Measurements from ENCODE around the gene ANKRD55.

DNA sequence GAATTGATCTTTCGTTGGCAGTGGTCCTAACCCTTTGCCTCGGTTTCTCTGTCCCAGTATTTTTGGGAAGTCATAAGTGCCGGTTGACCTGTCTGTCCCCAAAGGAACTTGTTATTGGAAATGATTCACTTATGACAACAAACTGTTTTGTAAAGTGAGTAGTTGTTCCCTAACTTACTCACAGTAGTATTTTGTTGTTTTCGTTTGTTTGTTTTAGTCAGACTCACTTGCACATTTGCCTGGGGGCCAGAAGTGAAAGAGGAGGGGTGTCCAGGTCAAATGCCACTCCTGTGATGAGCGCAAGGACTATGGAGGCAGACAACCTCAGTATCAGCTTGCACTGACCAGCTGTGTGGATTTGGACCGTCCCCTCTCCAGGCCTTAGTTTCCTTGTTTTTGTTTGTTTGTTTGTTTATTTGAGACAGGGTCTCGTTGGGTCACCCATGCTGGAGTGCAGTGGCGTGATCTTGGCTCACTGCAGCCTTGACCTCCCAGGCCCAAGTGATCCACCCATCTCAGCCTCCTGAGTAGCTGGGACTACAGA lies 47.3 kb downstream of the ANKRD55 start:
- TF ChIP-seq, protein P1, sequence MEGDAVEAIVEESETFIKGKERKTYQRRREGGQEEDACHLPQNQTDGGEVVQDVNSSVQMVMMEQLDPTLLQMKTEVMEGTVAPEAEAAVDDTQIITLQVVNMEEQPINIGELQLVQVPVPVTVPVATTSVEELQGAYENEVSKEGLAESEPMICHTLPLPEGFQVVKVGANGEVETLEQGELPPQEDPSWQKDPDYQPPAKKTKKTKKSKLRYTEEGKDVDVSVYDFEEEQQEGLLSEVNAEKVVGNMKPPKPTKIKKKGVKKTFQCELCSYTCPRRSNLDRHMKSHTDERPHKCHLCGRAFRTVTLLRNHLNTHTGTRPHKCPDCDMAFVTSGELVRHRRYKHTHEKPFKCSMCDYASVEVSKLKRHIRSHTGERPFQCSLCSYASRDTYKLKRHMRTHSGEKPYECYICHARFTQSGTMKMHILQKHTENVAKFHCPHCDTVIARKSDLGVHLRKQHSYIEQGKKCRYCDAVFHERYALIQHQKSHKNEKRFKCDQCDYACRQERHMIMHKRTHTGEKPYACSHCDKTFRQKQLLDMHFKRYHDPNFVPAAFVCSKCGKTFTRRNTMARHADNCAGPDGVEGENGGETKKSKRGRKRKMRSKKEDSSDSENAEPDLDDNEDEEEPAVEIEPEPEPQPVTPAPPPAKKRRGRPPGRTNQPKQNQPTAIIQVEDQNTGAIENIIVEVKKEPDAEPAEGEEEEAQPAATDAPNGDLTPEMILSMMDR (IDR thresholded peaks at IDR 0.05; ENCODE audit: low read depth, low read length, missing input control): no peak
- TF ChIP-seq, protein P2, sequence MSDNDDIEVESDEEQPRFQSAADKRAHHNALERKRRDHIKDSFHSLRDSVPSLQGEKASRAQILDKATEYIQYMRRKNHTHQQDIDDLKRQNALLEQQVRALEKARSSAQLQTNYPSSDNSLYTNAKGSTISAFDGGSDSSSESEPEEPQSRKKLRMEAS (IDR thresholded peaks at IDR 0.05): no peak
